ENCODE results near the gene PRKN.

Gene PRKN

DNA sequence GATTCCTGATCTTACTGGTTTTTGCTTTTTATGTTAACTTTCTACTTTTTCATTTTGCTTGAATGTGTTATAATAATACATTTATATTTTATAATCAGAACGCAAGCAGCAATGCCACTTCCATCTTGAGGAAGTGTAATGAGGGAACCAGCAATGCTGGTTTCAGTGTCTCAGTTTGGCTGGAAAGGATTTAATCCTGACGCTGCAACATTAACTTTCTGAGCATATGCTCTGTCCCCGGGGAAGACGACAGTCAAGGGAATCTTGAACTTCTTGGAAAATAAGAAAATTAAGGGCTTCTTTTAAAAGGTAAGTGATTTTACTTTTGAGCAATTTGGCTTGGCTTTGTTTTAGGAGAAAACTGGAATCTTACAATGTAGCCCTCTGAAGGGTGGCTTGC is 1248.2 kb downstream of the PRKN start:
- H3K27ac ChIP-seq, result no peak overlapping the region
- no peaks in the 10 kb centered on the region for H3K27me3 ChIP-seq
- no peak overlapping the region for H3K4me3 ChIP-seq
- H3K36me3 ChIP-seq, result no peaks in the 10 kb centered on the region
- no peak for DNase-seq
- intact Hi-C loops (cut with DNase I; ENCODE audit: low total_unique reads), result no loop called here
- H3K9me3 ChIP-seq, result no peaks in the 10 kb centered on the region
- H3K4me1 ChIP-seq, result no peaks in the 10 kb centered on the region
- TF ChIP-seq, protein P1, sequence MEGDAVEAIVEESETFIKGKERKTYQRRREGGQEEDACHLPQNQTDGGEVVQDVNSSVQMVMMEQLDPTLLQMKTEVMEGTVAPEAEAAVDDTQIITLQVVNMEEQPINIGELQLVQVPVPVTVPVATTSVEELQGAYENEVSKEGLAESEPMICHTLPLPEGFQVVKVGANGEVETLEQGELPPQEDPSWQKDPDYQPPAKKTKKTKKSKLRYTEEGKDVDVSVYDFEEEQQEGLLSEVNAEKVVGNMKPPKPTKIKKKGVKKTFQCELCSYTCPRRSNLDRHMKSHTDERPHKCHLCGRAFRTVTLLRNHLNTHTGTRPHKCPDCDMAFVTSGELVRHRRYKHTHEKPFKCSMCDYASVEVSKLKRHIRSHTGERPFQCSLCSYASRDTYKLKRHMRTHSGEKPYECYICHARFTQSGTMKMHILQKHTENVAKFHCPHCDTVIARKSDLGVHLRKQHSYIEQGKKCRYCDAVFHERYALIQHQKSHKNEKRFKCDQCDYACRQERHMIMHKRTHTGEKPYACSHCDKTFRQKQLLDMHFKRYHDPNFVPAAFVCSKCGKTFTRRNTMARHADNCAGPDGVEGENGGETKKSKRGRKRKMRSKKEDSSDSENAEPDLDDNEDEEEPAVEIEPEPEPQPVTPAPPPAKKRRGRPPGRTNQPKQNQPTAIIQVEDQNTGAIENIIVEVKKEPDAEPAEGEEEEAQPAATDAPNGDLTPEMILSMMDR (IDR thresholded peaks at IDR 0.05), result no peak

DNA sequence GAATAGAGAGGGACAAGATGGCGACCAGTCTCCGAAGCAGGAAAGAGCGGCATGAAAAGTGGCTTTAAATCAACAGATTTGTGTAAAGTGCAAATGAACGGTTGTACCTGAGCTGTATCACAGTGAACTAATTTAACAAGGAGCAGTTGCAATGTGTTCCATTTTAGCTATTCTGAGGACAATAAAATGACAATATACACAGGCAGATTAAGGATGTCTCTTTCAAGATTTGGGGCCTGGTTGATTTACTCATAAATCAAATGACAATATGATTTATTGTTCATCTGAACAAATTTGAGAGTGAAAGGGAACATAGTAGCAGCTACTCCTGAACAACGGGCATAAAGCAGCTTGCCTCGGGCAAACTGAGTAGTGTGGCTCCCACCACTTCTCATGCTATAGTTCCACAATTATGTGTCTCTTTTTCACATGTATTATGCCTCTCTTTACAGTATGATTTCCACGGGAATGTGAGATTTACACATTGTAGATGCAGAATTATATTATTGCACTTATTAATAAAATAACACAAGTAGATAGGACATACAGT is 1249.6 kb downstream of the PRKN start:
- no peak for DNase-seq
- Histone ChIP-seq H3K27ac (no peak overlapping the region), H3K4me3 (no peak overlapping the region), H3K4me1 (no peaks in the 10 kb centered on the region), H3K27me3 (no peaks in the 10 kb centered on the region), H3K9me3 (no peaks in the 10 kb centered on the region), H3K36me3 (no peaks in the 10 kb centered on the region)
- intact Hi-C loops (cut with DNase I; ENCODE audit: low total_unique reads), result no loop called here
- TF ChIP-seq, protein P1 (IDR thresholded peaks at IDR 0.05), result no peak

DNA sequence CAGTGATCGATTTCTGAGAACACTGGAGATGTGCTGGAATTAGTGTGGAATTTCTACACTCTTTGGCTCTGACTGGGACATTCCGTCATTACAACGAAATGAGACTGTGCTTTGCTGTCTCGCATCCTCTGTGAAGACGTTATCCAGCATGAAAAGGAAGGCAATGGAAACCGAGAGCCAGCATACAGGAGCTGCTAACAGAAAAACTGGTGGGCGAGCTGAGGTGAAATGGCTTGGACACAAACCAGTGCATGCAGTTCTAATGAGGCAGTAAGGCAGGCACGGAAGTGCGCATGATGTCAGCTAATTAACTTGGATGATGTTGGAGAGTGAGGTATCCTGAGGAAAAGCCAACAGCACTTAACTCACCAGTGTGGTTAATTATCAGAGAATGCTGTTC is 1250.9 kb downstream of the PRKN start:
- intact Hi-C loops (cut with DNase I; ENCODE audit: low total_unique reads), result no loop called here
- TF ChIP-seq, protein P1 (IDR thresholded peaks at IDR 0.05), result no peak
- no peak for DNase-seq
- no peaks in the 10 kb centered on the region for H3K4me1 ChIP-seq
- H3K27me3 ChIP-seq, result no peaks in the 10 kb centered on the region
- no peaks in the 10 kb centered on the region for H3K36me3 ChIP-seq
- no peak overlapping the region for H3K4me3 ChIP-seq
- no peak overlapping the region for H3K27ac ChIP-seq
- H3K9me3 ChIP-seq, result no peaks in the 10 kb centered on the region

DNA sequence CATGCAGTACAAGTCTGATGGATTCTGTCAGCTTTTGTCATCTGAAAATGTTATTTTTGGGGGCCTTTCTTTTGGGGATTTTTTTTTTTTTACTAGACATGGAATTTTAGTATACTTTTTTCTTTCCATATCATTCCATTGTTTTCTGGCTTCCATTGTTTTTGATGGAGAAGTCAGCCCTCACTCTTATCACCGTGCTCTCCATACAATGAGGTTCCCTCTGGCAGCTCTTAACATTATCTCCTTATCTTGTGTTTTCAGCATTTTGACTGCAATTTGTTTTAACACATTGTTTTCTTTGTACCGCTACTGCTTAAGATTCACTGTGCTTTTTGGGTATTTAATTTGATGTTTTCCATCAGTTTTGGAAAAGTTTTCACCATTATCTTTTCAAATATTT is 1262.2 kb downstream of the PRKN start:
- no peak for DNase-seq
- H3K9me3 ChIP-seq, result no peaks in the 10 kb centered on the region
- no peak overlapping the region for H3K4me3 ChIP-seq
- H3K4me1 ChIP-seq, result no peaks in the 10 kb centered on the region
- TF ChIP-seq, protein P1 (IDR thresholded peaks at IDR 0.05), result no peak
- H3K36me3 ChIP-seq, result no peaks in the 10 kb centered on the region
- H3K27me3 ChIP-seq, result no peaks in the 10 kb centered on the region
- intact Hi-C loops (cut with DNase I; ENCODE audit: low total_unique reads), result no loop called here
- H3K27ac ChIP-seq, result no peak overlapping the region

DNA sequence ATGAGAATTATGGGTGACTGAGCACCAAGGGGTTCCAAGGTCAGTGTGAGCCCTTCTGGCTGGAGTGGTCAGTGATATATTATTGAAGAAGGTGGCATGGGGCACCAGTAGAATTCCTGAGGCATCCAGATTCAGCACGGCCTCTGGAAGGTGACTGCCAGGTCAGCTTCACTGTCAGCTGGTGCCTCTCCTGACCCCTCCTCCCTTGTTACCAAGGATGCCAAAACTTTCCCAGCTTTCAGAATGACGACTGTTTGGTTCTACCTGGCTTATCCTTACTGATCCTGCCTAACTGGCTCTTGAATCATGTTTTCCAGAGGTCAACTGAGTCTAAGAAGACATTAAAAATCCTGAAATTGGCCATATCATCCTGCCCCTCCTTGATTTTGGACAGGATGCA is 1264.5 kb downstream of the PRKN start:
- Histone ChIP-seq H3K4me1 (no peaks in the 10 kb centered on the region), H3K27ac (no peak overlapping the region), H3K36me3 (no peaks in the 10 kb centered on the region), H3K4me3 (no peak overlapping the region), H3K27me3 (no peaks in the 10 kb centered on the region), H3K9me3 (no peaks in the 10 kb centered on the region)
- intact Hi-C loops (cut with DNase I; ENCODE audit: low total_unique reads), result no loop called here
- TF ChIP-seq, protein P1 (IDR thresholded peaks at IDR 0.05), result no peak
- no peak for DNase-seq

DNA sequence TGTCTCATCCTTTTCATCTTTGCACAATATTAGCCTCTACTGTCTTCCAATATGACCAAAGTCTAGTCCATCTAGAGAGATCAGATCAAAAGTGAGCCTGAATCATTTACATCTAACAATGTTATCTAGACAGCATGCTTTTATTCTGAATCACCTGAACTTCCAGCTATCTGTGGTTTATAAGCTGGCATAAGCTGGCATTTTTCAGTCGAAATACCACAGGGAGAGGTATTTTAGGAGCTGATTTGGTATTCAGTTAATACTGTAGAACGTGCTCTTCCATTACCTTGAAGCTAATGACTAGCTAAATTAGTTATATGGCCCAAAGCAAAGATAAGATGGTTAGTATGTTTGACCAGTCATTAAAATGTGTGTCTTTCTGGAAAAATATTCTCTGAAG is 1265.4 kb downstream of the PRKN start:
- intact Hi-C loops (cut with DNase I; ENCODE audit: low total_unique reads), result no loop called here
- Histone ChIP-seq H3K36me3 (no peaks in the 10 kb centered on the region), H3K27me3 (no peaks in the 10 kb centered on the region), H3K9me3 (no peaks in the 10 kb centered on the region), H3K4me3 (no peak overlapping the region), H3K4me1 (no peaks in the 10 kb centered on the region), H3K27ac (no peak overlapping the region)
- TF ChIP-seq, protein P1 (IDR thresholded peaks at IDR 0.05), result no peak
- no peak for DNase-seq

Measured in tibial artery (tissue), 4 donors.